ENCODE measurements around the gene ACR. TPM values are rescaled to one million over a fixed set of nuclear protein-coding genes. Genes with fewer than 3 reads are reported as not detected.

Gene ACR
- total RNA-seq, 1 experiment from 2014 or later: 0.21 TPM

DNA sequence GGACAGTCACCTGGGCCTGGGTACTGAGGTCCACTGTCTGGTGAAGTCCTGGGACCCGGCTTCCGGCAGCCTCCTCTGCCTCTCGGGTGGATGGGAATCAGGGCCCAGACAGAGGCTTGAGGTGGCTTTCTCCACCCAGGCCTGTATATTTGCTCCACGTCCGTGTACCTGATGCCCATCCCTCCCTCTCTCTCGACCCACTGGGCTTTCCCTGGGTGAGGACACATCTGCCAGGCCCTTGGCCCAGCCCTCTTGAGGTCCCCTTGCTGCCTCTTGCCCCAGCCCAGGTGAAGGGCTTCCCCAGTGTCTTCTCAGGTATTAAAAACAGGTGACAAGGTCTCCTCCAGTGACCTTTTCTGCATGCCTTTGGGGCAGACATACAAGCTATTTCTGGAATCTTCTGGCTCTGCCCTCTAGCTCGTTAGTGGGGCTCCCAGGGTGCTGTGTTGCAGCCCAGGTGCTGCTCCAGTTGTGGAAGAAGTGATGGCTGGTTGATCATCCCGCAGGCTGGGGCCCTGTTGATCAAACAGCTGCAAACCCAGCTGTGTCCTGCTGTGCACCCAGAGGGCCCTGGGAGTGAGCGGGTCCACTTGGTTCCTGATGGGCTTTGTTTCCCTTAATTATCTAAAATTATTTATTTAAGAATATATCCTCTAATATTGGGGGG is 25.5 kb upstream of the ACR start:
- TF ChIP-seq, protein P1, sequence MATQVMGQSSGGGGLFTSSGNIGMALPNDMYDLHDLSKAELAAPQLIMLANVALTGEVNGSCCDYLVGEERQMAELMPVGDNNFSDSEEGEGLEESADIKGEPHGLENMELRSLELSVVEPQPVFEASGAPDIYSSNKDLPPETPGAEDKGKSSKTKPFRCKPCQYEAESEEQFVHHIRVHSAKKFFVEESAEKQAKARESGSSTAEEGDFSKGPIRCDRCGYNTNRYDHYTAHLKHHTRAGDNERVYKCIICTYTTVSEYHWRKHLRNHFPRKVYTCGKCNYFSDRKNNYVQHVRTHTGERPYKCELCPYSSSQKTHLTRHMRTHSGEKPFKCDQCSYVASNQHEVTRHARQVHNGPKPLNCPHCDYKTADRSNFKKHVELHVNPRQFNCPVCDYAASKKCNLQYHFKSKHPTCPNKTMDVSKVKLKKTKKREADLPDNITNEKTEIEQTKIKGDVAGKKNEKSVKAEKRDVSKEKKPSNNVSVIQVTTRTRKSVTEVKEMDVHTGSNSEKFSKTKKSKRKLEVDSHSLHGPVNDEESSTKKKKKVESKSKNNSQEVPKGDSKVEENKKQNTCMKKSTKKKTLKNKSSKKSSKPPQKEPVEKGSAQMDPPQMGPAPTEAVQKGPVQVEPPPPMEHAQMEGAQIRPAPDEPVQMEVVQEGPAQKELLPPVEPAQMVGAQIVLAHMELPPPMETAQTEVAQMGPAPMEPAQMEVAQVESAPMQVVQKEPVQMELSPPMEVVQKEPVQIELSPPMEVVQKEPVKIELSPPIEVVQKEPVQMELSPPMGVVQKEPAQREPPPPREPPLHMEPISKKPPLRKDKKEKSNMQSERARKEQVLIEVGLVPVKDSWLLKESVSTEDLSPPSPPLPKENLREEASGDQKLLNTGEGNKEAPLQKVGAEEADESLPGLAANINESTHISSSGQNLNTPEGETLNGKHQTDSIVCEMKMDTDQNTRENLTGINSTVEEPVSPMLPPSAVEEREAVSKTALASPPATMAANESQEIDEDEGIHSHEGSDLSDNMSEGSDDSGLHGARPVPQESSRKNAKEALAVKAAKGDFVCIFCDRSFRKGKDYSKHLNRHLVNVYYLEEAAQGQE (IDR thresholded peaks at IDR 0.05; ENCODE audit: insufficient read depth in 1 of 2, low read depth in 2 of 2, low read length in 1 of 2): no peak
- TF ChIP-seq TCF7L2 (IDR thresholded peaks at IDR 0.05; ENCODE audit: low read depth, low read length) (no peak), SIN3A (IDR thresholded peaks at IDR 0.05; ENCODE audit: borderline replicate concordance, insufficient read depth, low read depth, low read length) (no peak), POLR2AphosphoS5 (IDR thresholded peaks at IDR 0.05; ENCODE audit: low read depth, low read length) (no peak)
- TF ChIP-seq, protein P2, sequence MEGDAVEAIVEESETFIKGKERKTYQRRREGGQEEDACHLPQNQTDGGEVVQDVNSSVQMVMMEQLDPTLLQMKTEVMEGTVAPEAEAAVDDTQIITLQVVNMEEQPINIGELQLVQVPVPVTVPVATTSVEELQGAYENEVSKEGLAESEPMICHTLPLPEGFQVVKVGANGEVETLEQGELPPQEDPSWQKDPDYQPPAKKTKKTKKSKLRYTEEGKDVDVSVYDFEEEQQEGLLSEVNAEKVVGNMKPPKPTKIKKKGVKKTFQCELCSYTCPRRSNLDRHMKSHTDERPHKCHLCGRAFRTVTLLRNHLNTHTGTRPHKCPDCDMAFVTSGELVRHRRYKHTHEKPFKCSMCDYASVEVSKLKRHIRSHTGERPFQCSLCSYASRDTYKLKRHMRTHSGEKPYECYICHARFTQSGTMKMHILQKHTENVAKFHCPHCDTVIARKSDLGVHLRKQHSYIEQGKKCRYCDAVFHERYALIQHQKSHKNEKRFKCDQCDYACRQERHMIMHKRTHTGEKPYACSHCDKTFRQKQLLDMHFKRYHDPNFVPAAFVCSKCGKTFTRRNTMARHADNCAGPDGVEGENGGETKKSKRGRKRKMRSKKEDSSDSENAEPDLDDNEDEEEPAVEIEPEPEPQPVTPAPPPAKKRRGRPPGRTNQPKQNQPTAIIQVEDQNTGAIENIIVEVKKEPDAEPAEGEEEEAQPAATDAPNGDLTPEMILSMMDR (IDR thresholded peaks at IDR 0.05): no peak
- intact Hi-C loops (cut with micrococcal nuclease; ENCODE audit: unreplicated experiment): no loop called here
- no peaks in the 10 kb centered on the region for H3K4me1 ChIP-seq (ENCODE audit: control insufficient read depth, insufficient read depth, low read length)
- CTCF ChIA-PET: no interaction called here
- BruUV-seq (replicated peaks): no TSS peak
- DNase-seq (ENCODE audit: low read depth, low spot score) (no peak), ATAC-seq (no peak)
- no peaks in the 10 kb centered on the region for H3K36me3 ChIP-seq (ENCODE audit: control insufficient read depth, insufficient read depth, low read length)
- no peak overlapping the region for H3K4me3 ChIP-seq (ENCODE audit: low read depth in 2 of 2, low read length in 2 of 2)
- in situ Hi-C loops (cut with HindIII; ENCODE audit: low pct_unique_long_range_greater_than_20kb, low sequenced_read_pairs): no loop called here
- POLR2A ChIA-PET: no interaction called here
- H3K27ac ChIP-seq (ENCODE audit: low read length): no peak overlapping the region
- no peaks in the 10 kb centered on the region for H3K9me3 ChIP-seq (ENCODE audit: control insufficient read depth, insufficient read depth, low read depth, low read length)
- H3K27me3 ChIP-seq (ENCODE audit: control insufficient read depth, insufficient read depth, low read length): no peaks in the 10 kb centered on the region

DNA sequence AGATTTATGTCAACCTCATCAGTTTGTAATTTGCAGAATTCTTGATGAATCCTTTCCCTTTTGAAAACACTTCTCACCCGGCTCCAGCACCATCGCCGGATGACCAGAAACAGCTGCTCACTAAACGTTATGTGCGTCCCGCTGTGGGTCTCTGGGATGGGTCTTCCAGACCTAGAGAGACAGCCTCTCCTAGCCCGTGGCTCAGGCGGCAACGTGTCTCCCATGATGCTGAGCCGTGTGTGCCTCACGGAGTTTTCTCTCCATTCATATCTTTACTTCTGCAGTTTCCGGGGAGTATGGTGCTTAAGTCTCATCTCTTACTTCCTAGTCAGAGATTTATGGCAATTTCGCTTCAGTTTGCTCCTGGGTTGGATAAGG is 25.0 kb upstream of the ACR start:
- intact Hi-C loops (cut with micrococcal nuclease; ENCODE audit: unreplicated experiment) (no loop called here), in situ Hi-C loops (cut with HindIII; ENCODE audit: low pct_unique_long_range_greater_than_20kb, low sequenced_read_pairs) (no loop called here)
- CTCF ChIA-PET: no interaction called here
- no peak for DNase-seq (ENCODE audit: low read depth, low spot score)
- H3K27me3 ChIP-seq (ENCODE audit: control insufficient read depth, insufficient read depth, low read length): no peaks in the 10 kb centered on the region
- TF ChIP-seq POLR2AphosphoS5 (IDR thresholded peaks at IDR 0.05; ENCODE audit: low read depth, low read length): no peak
- TF ChIP-seq SIN3A (IDR thresholded peaks at IDR 0.05; ENCODE audit: borderline replicate concordance, insufficient read depth, low read depth, low read length): no peak
- TF ChIP-seq, protein P2 (IDR thresholded peaks at IDR 0.05): no peak
- TF ChIP-seq, protein P1 (IDR thresholded peaks at IDR 0.05; ENCODE audit: insufficient read depth in 1 of 2, low read depth in 2 of 2, low read length in 1 of 2): no peak
- TF ChIP-seq TCF7L2 (IDR thresholded peaks at IDR 0.05; ENCODE audit: low read depth, low read length): no peak
- H3K4me1 ChIP-seq (ENCODE audit: control insufficient read depth, insufficient read depth, low read length): no peaks in the 10 kb centered on the region
- H3K4me3 ChIP-seq (ENCODE audit: low read depth in 2 of 2, low read length in 2 of 2): no peak overlapping the region
- no TSS peak for BruUV-seq (replicated peaks)
- H3K9me3 ChIP-seq (ENCODE audit: control insufficient read depth, insufficient read depth, low read depth, low read length): no peaks in the 10 kb centered on the region
- no peak overlapping the region for H3K27ac ChIP-seq (ENCODE audit: low read length)
- H3K36me3 ChIP-seq (ENCODE audit: control insufficient read depth, insufficient read depth, low read length): no peaks in the 10 kb centered on the region
- ATAC-seq: no peak
- POLR2A ChIA-PET: no interaction called here

Data from Panc1 (cell line).